ENCODE data around the gene DLX2. TPM values are rescaled to one million over a fixed set of nuclear protein-coding genes. Genes with fewer than 3 reads are reported as not detected.
A peak's percentile ranks its signal among the peaks of the same experiment; 100 is the strongest.

DLX2 gene
- total and polyA plus RNA-seq, 7 experiments from 2014 or later: 0.16 to 0.34 TPM; not detected in 5

- ChIA-PET CTCF (no interaction called here), POLR2A (interaction anchor here (0.8 to 2.4 kb wide), 2 partner anchors 10 to 367 kb away, joined by 3 to 12 read pairs; no protein-coding TSS in a partner anchor)
- Histone ChIP-seq H3K27me3 (ENCODE audit: control insufficient read depth in 2 of 2, insufficient read depth in 2 of 2, low read length in 2 of 2) (peaks cover 67 to 96% of the 10 kb centered on the region in 2 donors), H3K4me3 (ENCODE audit: low read length) (no peak overlapping the region), H3K4me1 (ENCODE audit: control insufficient read depth in 2 of 2, insufficient read depth in 2 of 2, low read length in 2 of 2) (peaks cover 36 to 38% of the 10 kb centered on the region in 2 donors), H3K9me3 (ENCODE audit: control insufficient read depth in 2 of 3, low read length in 3 of 3) (peaks cover 0 to 3% (median 0%) of the 10 kb centered on the region in 3 experiments), H3K27ac (ENCODE audit: low read depth, low read length) (no peak overlapping the region), H3K36me3 (ENCODE audit: control insufficient read depth in 2 of 3, insufficient read depth in 3 of 3, low read length in 3 of 3) (no peaks in the 10 kb centered on the region)
- Mint-ChIP-seq H3K27me3 (peaks cover 85 to 96% (median 90%) of the 10 kb centered on the region in 5 donors), H3K4me3 (peak overlapping the region in 3 of 10 donors; percentile 36 to 83 (median 70)), H3K4me1 (peaks cover 19 to 63% (median 44%) of the 10 kb centered on the region in 7 donors), H3K9me3 (peaks cover 0 to 46% (median 6%) of the 10 kb centered on the region in 11 donors), H3K27ac (peak overlapping the region in 5 of 9 donors; percentile 62 to 91 (median 87)), H3K36me3 (peaks cover 0 to 20% (median 0%) of the 10 kb centered on the region in 5 donors)
- peak in 1 of 9 donors; percentile 25 for DNase-seq
- intact Hi-C loops (cut with micrococcal nuclease): loop anchor here (1.0 to 10.0 kb wide), 3 partner anchors 14 to 1374 kb away; partner anchors contain the start of genes GAD1 (in 1 of the 2) and SP5 (in 1 of the 2)
- ATAC-seq: no peak
Observed at GRCh38 chr2:172089005-172089504, 13.6 kb downstream of the DLX2 start.

- intact Hi-C loops (cut with micrococcal nuclease): loop anchor here (1.0 to 10.0 kb wide), 3 partner anchors 15 to 1374 kb away; partner anchors contain the start of genes GAD1 (in 1 of the 2) and SP5 (in 1 of the 2)
- Mint-ChIP-seq H3K27me3 (peaks cover 85 to 96% (median 90%) of the 10 kb centered on the region in 5 donors), H3K4me1 (peaks cover 25 to 63% (median 46%) of the 10 kb centered on the region in 7 donors), H3K27ac (peak overlapping the region in 8 of 9 donors; percentile 67 to 91 (median 84)), H3K4me3 (peak overlapping the region in 7 of 10 donors; percentile 37 to 83 (median 70)), H3K9me3 (peaks cover 0 to 47% (median 6%) of the 10 kb centered on the region in 11 donors), H3K36me3 (peaks cover 0 to 20% (median 0%) of the 10 kb centered on the region in 5 donors)
- POLR2A ChIA-PET: interaction anchor here (1.3 to 2.4 kb wide), 3 partner anchors 11 to 16 kb away, joined by 3 to 12 read pairs (median 8); no protein-coding TSS in a partner anchor
- H3K4me1 ChIP-seq (ENCODE audit: control insufficient read depth in 2 of 2, insufficient read depth in 2 of 2, low read length in 2 of 2): peaks cover 40 to 41% of the 10 kb centered on the region in 2 donors
- no peak overlapping the region for H3K4me3 ChIP-seq (ENCODE audit: low read length)
- DNase-seq (peak in 2 of 9 donors; percentile 13 to 21), ATAC-seq (no peak)
- CTCF ChIA-PET: no interaction called here
- H3K27me3 ChIP-seq (ENCODE audit: control insufficient read depth in 2 of 2, insufficient read depth in 2 of 2, low read length in 2 of 2): peaks cover 68 to 96% of the 10 kb centered on the region in 2 donors
- H3K9me3 ChIP-seq (ENCODE audit: control insufficient read depth in 2 of 3, low read length in 3 of 3): no peaks in the 10 kb centered on the region
- no peaks in the 10 kb centered on the region for H3K36me3 ChIP-seq (ENCODE audit: control insufficient read depth in 2 of 3, insufficient read depth in 3 of 3, low read length in 3 of 3)
- no peak overlapping the region for H3K27ac ChIP-seq (ENCODE audit: low read depth, low read length)
Observed at GRCh38 chr2:172088245-172089004, 14.3 kb downstream of the DLX2 start.

GRCh38 chr2:172087780-172088244 is 14.9 kb downstream of the DLX2 start:
- Histone ChIP-seq H3K36me3 (ENCODE audit: control insufficient read depth in 2 of 3, insufficient read depth in 3 of 3, low read length in 3 of 3) (no peaks in the 10 kb centered on the region), H3K4me1 (ENCODE audit: control insufficient read depth in 2 of 2, insufficient read depth in 2 of 2, low read length in 2 of 2) (peaks cover 45 to 47% of the 10 kb centered on the region in 2 donors), H3K4me3 (ENCODE audit: low read length) (no peak overlapping the region), H3K27ac (ENCODE audit: low read depth, low read length) (no peak overlapping the region), H3K9me3 (ENCODE audit: control insufficient read depth in 2 of 3, low read length in 3 of 3) (no peaks in the 10 kb centered on the region), H3K27me3 (ENCODE audit: control insufficient read depth in 2 of 2, insufficient read depth in 2 of 2, low read length in 2 of 2) (peaks cover 67 to 96% of the 10 kb centered on the region in 2 donors)
- Mint-ChIP-seq H3K36me3 (peaks cover 0 to 20% (median 0%) of the 10 kb centered on the region in 5 donors), H3K27me3 (peaks cover 80 to 96% (median 90%) of the 10 kb centered on the region in 5 donors), H3K27ac (peak overlapping the region in 8 of 9 donors; percentile 69 to 91 (median 86)), H3K9me3 (peaks cover 0 to 51% (median 6%) of the 10 kb centered on the region in 11 donors), H3K4me1 (peaks cover 29 to 64% (median 50%) of the 10 kb centered on the region in 7 donors), H3K4me3 (peak overlapping the region in 8 of 10 donors; percentile 37 to 83 (median 72))
- ChIA-PET POLR2A (interaction anchor here (0.8 to 2.4 kb wide), 6 partner anchors 7 to 16 kb away, joined by 3 to 12 read pairs (median 7); no protein-coding TSS in a partner anchor), CTCF (no interaction called here)
- ATAC-seq (no peak), DNase-seq (peak in 2 of 9 donors; percentile 23 to 34)
- intact Hi-C loops (cut with micrococcal nuclease): loop anchor here (5.0 to 10.0 kb wide), 2 partner anchors 1271 to 1373 kb away; partner anchors contain the start of genes GAD1 (in 1 of the 2) and SP5 (in 1 of the 2)

GRCh38 chr2:172087207-172087779 is 15.4 kb downstream of the DLX2 start:
- POLR2A ChIA-PET: interaction anchor here (0.8 to 2.4 kb wide), 6 partner anchors 8 to 17 kb away, joined by 3 to 12 read pairs (median 7); no protein-coding TSS in a partner anchor
- CTCF ChIA-PET: interaction anchor here (1.3 kb wide), 1 partner anchor 15 kb away, joined by 5 read pairs; the partner anchor contains the start of gene DLX2
- Mint-ChIP-seq H3K4me3 (peak overlapping the region in 8 of 10 donors; percentile 49 to 83 (median 75)), H3K36me3 (peaks cover 0 to 20% (median 0%) of the 10 kb centered on the region in 5 donors), H3K27ac (peak overlapping the region; percentile 45 to 91 (median 85)), H3K27me3 (peaks cover 80 to 96% (median 90%) of the 10 kb centered on the region in 5 donors), H3K9me3 (peaks cover 0 to 48% (median 6%) of the 10 kb centered on the region in 11 donors), H3K4me1 (peaks cover 29 to 65% (median 54%) of the 10 kb centered on the region in 7 donors)
- H3K9me3 ChIP-seq (ENCODE audit: control insufficient read depth in 2 of 3, low read length in 3 of 3): no peaks in the 10 kb centered on the region
- no peaks in the 10 kb centered on the region for H3K36me3 ChIP-seq (ENCODE audit: control insufficient read depth in 2 of 3, insufficient read depth in 3 of 3, low read length in 3 of 3)
- no peak overlapping the region for H3K4me3 ChIP-seq (ENCODE audit: low read length)
- DNase-seq (peak in 1 of 9 donors; percentile 16), ATAC-seq (no peak)
- intact Hi-C loops (cut with micrococcal nuclease): loop anchor here (5.0 to 10.0 kb wide), 2 partner anchors 1270 to 1372 kb away; partner anchors contain the start of genes GAD1 (in 1 of the 2) and SP5 (in 1 of the 2)
- H3K27me3 ChIP-seq (ENCODE audit: control insufficient read depth in 2 of 2, insufficient read depth in 2 of 2, low read length in 2 of 2): peaks cover 67 to 96% of the 10 kb centered on the region in 2 donors
- H3K27ac ChIP-seq (ENCODE audit: low read depth, low read length): no peak overlapping the region
- peaks cover 45 to 50% of the 10 kb centered on the region in 2 donors for H3K4me1 ChIP-seq (ENCODE audit: control insufficient read depth in 2 of 2, insufficient read depth in 2 of 2, low read length in 2 of 2)

- peaks cover 0 to 50% (median 6%) of the 10 kb centered on the region in 11 donors for H3K9me3 Mint-ChIP-seq
- H3K9me3 ChIP-seq (ENCODE audit: control insufficient read depth in 2 of 3, low read length in 3 of 3): no peaks in the 10 kb centered on the region
Observed at GRCh38 chr2:172086241-172087206, 16.2 kb downstream of the DLX2 start.

More at GRCh38 chr2:172086241-172087206, 16.2 kb downstream of the DLX2 start:
- Mint-ChIP-seq H3K36me3 (peaks cover 0 to 16% (median 0%) of the 10 kb centered on the region in 5 donors), H3K27ac (peak overlapping the region in 8 of 9 donors; percentile 45 to 91 (median 84)), H3K27me3 (peaks cover 80 to 96% (median 86%) of the 10 kb centered on the region in 5 donors), H3K4me3 (peak overlapping the region in 9 of 10 donors; percentile 49 to 85 (median 75)), H3K4me1 (peaks cover 29 to 65% (median 55%) of the 10 kb centered on the region in 7 donors)
- POLR2A ChIA-PET: interaction anchor here (1.2 to 2.4 kb wide), 4 partner anchors 9 to 17 kb away, joined by 6 to 12 read pairs (median 9); no protein-coding TSS in a partner anchor
- Histone ChIP-seq H3K4me3 (ENCODE audit: low read length) (peak overlapping the region; percentile 41), H3K27me3 (ENCODE audit: control insufficient read depth in 2 of 2, insufficient read depth in 2 of 2, low read length in 2 of 2) (peaks cover 69 to 95% of the 10 kb centered on the region in 2 donors), H3K27ac (ENCODE audit: low read depth, low read length) (no peak overlapping the region), H3K36me3 (ENCODE audit: control insufficient read depth in 2 of 3, insufficient read depth in 3 of 3, low read length in 3 of 3) (no peaks in the 10 kb centered on the region), H3K4me1 (ENCODE audit: control insufficient read depth in 2 of 2, insufficient read depth in 2 of 2, low read length in 2 of 2) (peaks cover 46 to 50% of the 10 kb centered on the region in 2 donors)
- ATAC-seq (peak; percentile 55), DNase-seq (peak in 6 of 9 donors; percentile 61 to 72 (median 68))
- CTCF ChIA-PET: interaction anchor here (1.3 kb wide), 1 partner anchor 15 kb away, joined by 5 read pairs; the partner anchor contains the start of gene DLX2
- intact Hi-C loops (cut with micrococcal nuclease): loop anchor here (1.0 to 10.0 kb wide), 3 partner anchors 9 to 1372 kb away; partner anchors contain the start of genes GAD1 (in 1 of the 2) and SP5 (in 1 of the 2)
